HG03558 (cell line): ENCODE measurements around the gene HTATIP2.
"Not testable (repeated sequence)": the region's sequence is repeated elsewhere in the genome, so short reads cannot be mapped to it uniquely, and the experiment has no call there.

Source experiments
- ATAC-seq: cut with Tn5 transposase; IDR thresholded peaks from one replicate; pipeline ENCODE4 v1.9.1; 2021; ENCODE audit warnings: moderate number of reproducible peaks; ENCODE audit not compliant: unreplicated experiment; ENCODE audit errors: extremely low read depth

The HTATIP2 gene

DNA sequence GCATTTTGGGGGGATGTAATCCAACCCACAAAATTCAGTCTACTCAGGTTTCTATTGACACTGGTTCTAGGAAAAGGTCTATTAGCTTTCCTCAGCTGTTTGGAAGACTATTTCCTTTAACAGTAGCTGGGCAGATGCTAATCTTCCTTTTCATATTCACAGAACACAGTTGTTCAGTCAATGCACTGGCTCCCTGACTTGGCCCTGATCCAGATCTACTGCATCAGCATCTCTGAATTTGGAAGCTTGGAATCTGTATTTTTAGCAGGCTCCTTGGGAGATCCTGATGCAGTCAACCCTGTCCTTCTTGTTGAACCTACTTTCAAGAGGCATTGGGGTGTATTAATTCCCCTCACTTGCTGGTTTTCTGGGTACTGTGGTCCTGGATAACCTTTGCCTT lies 6.3 kb downstream of the HTATIP2 start:
- no peak for ATAC-seq

DNA sequence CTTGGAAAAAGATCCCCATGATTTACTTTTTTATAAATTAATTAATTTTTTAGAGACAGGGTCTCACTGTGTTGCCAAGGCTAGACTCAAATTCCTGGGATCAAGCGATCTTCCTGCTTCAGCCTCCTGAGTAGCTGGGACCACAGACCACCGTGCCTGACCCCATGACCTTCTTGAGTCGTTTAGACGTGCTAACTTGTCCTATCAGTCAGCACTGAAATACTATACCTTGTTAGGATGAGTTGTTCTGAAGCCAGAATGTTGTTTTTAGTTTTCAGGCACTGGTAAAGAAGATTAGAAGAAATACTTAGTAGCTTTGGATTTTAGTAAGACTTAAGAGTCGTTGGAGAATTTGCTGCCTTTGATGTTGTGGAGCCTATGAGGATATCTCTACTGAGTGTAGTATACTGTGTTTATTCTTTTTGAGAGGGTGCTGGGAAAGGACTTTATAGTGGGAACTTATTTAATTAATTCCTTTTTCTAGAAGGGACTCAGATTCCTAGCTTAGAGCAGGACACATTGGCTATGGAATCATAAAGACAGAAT lies 8.6 kb downstream of the HTATIP2 start:
- no peak for ATAC-seq

DNA sequence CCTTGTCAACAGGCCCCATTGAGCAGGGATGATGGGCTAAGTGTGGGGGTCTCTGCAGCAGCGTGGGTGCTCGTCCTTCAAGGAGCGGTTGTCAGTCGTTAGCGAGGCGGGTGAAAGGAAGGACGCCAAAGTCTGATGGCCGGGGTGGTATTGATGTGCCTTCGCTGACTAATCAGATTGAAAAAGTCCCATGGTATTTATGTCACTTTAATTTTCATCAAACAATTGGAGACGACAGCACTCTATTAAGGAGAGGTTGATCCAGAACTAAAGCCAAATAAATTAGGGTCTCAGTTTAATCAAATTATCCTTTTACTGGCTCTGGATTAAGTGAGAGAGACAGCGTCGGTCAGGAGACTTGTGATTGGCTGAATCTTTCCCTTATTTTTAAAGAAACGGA lies 9.6 kb downstream of the HTATIP2 start:
- ATAC-seq = no peak

DNA sequence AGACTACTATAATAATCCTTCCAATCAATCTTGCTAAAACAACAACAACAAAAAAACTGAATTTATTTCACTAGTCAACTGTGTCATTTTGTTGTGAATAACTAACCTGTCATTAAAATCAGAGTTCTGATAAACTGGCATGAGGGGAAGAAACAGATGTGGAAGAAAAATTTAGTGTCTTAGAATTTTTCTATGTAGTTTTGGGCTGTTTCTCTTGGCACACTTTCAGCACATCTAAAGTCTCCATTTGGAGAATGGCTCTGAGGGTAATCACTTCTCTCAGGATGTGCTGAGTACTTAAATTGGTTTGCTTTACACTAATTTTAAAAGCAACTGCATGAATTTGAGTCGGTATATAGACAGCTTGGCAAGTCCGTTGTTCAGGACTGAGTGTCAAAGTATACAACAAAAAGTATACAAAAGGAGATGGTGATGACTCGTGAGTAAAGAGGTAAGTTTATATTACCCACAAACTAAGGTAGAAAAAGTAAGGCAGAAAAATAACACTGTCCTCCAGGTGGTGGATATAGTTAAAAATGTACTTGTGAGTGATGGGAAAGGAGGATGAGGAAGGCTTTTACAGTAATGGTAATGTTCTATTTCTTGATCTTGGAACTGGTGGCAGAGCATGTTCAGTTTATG lies 10.2 kb downstream of the HTATIP2 start:
- no peak for ATAC-seq

DNA sequence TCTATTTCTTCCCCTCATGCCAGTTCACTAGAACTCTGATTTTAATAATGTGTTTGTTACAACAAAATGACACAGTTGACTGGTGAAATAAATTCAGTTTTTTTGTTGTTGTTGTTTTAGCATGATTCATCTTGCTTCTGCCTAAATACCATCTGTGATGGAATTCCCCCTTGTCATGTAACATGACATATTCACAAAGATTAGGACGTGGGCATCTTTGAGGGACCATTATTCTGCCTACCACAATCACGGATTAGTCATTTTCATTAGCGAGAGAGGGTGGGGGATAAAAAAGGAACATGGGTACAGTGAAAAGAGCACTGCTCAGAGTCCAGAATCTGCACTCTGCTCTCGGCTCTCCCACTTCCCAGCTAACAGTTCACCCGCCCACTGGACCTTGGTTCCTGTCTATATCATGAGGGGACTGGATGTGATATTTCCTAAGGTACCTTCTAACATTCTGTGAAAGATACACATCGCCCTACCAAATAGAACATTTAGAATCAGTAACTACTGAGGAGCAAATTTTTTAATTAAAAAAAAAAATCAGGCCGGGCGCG lies 11.3 kb downstream of the HTATIP2 start:
- ATAC-seq = no peak

DNA sequence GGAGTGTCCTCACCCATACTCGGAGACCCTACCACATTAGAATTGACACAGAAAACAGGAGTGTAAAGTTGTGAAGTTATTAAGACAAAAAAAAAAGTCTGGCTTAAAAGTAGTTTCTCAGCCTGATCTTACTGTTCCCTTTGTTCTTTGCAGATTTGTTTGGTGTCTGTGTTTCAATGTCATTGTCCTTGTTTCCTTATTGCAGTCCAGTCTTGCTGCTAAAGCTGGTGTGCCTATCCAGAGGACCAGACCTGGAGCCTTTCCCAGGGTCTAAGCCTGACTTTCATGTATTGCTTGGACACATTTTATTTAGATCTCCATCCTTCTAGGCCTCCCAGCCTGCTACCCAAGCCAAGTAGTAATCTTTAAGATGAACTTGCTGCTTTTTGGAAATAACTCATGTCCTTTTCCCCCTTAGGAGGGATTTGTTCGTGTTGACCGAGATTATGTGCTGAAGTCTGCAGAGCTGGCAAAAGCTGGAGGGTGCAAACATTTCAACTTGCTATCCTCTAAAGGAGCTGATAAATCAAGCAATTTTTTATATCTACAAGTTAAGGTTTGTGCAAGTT lies 12.7 kb downstream of the HTATIP2 start:
- ATAC-seq = no peak

DNA sequence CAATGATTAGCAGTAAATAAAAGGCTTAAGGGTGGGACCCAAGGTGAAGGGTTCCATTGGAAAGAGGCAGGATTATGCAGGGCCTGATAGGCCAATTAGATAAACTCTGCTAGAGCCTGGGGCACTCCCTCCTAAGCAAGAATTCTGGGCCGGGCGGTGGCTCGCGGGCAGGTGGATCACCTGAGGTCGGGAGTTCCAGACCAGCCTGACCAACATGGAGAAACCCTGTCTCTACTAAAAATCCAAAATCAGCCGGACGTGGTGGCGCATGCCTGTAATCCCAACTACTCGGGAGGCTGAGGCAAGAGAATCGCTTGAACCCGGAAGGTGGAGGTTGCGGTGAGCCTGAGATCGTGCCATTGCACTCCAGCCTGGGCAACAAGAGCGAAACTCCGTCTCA lies 22.5 kb downstream of the HTATIP2 start:
- not testable (repeated sequence) for ATAC-seq

DNA sequence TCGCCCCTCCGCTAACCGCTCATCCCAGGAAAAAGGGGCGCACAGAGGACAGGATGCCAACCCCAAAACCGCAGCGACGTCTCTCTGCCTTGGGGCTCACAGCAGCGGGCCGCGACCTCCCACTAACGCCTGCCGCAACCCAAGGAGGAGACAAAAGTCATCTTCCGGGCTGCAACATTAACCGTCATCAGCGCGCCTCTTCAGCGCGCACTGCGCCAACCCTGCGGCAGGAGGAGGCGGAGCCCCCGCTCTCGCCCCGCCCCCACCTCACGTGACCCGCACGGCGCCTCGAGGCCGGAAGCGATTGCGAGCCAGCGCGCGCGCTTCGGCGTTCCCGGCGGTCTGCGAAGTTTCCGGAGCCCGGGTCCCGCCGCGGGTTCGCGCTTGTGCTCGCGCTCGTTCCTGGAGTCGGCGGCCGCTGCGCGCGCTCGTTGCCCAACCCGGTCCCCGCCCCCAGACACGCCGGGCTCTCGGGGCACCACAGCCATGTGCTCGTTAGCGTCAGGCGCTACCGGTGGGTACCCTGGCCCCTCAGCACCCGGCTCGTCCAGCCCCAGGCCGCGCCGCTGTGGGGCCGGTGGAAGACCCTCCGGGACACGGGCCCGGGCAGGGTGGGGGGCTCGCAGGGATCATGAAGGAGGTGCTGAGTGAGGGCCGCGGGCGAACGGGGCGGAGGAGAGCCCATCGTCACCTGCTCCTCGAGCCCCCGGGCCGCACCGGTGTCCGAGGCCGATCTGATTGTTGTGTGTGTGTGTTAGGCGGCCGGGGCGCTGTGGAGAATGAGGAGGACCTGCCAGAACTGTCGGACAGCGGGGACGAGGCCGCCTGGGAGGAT lies 24.0 kb downstream of the HTATIP2 start, which contains the start of gene PRMT3:
Gene PRMT3, plus strand, starts transcription at position 456 of the 835 bp plus-strand sequence. Its CDS starts 31 bp downstream, at position 487.
- ATAC-seq = peak; percentile 75

DNA sequence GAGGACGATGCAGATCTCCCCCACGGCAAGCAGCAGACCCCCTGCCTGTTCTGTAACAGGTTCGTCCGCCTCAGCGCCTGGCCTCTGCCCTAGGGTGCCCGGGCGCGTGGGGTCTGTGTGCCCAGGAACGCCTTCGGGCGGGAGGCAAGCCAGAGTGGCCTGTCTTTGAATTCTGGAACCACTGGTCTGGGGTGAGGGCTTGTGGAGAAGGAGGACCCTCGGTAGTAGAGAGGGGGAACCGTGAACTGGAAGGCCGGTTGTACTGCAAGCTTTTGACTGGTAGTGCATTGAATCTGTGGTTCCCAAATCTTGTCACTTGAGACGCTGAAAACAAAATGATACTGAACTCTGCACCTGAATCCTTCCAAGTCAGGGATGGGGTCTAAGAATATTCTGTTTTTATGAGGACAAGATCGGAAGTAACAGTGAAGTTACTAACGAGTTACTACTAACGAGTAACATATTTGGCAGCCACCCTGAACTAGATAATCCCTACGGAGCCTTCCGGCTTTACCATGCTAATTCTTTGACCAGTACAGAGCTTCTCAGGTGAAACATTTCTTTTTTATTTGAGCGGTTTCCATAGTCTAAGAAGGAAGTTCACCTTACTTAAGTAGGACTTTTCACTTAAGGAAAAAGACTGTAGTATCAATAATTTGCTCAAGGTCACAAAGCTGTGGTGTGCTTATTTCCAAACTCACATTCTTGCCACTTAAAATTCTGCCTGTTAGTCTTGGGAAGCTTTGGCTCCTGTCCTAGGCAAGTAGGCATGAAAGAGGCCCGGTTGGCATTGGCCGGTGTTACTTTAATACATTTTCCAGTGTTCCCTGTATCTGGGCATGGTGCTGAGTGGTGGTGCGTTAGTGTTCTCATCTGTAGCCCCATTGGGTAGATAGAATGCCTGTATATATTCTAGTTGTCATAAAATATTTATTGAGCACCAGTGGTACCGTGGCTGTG lies 24.9 kb downstream of the HTATIP2 start:
- no peak for ATAC-seq

DNA sequence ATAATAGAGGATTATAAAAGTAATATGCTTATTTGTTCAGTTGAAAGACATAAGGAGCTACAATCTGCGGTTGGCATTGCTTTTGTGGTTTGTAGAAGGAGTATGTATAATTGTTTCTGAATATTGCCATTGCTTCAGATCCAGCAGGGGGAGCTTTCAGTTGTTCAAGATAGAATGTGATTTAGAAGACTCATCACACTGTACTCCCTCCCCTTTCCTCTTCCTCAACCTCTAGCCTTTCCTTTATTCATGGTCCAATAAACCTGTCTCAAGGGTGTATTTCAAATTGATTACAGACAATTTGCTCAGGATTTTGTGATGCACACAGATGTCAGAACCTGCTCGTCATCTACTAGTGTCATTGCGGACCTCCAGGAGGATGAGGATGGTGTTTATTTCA lies 33.8 kb downstream of the HTATIP2 start:
- ATAC-seq = peak; percentile 69

DNA sequence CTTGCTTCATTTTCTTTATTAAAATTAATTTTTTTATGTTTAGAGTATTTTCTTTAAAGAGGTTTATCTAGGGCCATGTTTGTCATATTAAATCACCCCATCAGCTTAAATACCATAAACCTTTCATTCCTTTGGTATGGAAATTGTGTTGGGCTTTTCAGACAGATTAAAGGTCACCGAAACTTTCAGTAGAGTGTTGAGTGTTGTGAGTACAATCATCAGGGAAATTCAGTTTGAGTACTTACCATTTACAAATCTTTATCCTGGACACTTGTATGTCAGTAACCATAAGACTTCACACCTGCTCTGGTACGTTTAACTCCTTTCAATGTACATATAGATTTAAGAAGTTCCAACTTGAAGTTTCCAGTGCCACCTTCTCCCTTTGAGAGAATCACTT lies 36.0 kb downstream of the HTATIP2 start:
- no peak for ATAC-seq

DNA sequence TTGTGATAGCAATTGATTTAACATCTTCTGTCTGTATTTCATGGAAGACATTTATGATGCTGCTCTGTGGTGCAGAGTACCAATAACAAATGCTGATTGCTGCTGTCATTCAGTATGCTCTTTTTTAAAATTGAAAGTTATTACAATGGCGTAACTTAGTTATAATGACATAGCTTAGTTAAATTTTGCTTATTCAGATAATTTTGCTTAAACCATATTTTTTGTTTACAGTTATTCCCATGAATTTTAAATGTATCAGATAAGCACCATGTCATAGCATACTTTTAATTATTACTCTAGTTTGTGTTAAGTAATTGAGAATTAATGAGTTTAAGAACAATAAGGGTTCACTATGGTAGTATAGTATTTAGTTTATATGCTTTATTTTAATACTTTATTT lies 39.5 kb downstream of the HTATIP2 start:
- no peak for ATAC-seq

DNA sequence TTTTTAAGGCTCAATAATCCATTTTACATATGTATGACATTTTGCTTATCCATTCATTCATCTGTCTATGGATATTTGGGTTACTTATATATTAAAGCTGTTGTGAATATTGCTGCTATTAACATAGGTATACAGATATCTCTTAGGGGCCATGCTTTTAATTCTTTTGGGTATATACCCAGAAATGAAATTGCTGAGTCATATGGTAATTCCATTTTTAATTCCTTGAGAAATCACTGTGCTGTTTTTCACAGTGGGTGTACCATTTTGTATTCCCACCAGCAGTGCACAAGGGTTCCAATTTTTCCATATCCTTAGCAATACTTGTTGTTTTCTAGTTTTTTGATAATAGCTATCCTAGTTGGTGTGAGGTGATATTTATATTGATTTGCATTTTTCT lies 43.0 kb downstream of the HTATIP2 start:
- ATAC-seq = no peak

DNA sequence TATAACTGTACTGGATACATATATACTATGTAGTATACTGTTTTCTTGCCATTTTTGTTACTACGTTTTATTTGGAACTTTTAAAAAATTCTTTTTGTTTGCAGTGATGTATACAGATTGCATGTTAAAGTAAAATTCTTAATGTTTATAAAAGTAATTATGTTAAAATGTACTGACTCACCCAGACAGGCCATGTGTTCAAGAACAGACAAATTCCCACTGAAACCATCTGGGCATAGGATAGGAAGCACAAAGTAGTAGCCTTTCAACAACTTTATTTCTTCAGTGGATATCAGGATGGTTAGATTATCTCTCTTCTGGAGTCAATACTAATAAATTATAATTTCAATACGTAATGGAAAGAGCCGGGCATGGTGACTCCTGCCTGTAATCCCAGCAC lies 43.8 kb downstream of the HTATIP2 start:
- no peak for ATAC-seq

DNA sequence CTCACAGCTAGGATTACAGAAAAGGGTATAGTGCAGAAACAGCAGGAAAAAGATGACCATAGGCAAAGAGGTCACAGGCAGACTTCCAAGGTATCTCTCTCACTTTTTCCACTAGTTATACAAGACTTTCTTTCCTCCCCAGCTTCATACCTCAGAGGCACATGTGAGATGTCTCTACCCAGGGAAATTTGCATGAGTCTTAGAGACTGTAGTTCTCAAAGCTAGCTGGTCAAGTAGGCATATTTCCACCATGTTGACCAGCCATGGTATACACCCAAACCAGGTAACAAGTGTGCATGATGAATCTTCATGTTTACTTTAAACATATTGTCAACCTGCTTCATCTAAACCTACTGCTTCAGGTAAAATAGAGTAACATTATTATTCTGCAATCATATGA lies 51.9 kb downstream of the HTATIP2 start:
- no peak for ATAC-seq

DNA sequence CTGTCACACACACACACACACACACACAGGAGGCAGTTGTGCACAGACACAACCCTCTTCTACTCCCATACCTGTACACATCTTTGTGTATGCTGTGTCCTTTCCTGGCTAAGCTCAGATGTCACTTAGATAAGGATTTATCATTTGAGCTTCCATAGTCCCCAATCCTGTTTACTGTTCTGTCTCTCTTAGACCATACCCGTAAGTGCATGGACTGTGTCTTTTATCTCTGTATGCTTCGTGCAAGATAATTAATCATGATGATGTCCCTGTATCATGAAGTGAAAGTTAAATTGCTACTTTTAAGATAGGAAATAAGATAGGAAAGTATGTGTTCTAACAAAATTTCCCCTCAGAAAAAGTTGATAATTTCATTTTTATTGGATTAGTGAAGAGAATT lies 54.3 kb downstream of the HTATIP2 start:
- no peak for ATAC-seq

DNA sequence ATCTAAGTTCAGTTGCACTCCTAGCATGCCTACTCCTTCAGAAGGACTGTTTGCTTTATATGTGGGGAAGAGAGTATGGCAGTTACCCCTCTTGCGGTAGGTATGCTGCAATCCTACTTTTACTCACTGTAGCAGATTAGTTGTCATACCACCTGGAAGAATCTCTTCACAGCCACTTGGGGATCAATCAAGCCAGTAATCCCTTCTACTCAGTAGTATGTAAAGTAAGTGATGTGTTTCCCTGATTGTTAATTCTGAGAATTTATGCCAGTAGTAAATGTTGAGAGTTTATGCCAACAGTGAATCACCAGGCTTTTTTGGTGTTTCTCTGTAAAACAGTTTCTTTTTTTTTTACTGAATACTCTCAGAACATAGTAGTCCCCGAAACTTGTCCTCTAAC lies 58.4 kb downstream of the HTATIP2 start:
- ATAC-seq = no peak

DNA sequence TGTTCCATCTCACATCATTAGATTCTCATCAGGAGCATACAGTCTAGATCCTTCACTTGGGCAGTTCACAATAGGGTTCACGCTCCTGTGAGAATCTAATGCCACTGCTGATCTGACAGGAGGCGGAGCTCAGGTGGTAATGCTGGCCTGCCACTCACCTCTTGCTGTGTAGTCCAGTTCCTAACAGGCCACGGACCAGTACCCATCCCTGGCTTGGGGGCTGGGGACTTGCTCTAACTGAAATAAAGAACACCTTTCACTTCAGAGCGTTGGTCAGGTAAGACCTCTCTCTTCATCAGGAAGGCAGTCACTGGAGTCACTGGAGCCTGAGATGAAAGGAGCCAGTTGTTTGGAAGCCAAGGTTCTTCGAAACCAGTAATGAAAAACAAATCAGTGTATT lies 65.7 kb downstream of the HTATIP2 start:
- ATAC-seq = no peak
